GM12872 (cell line): ENCODE data around the gene VPS52.

Experiments used
- CTCF ChIP-seq: IDR thresholded peaks from 3 replicates; pipeline ENCODE4 v1.5.1; 2011; ENCODE audit warnings: low read depth, mild to moderate bottlenecking, low read length, moderate library complexity; ENCODE audit not compliant: insufficient read depth

VPS52 gene

GRCh38 chr6:33211666-33212422, 59.8 kb downstream of the VPS52 start:
- no peak for TF ChIP-seq CTCF

- TF ChIP-seq CTCF: no peak
Measured at GRCh38 chr6:33211136-33211535, 60.5 kb downstream of the VPS52 start.

GRCh38 chr6:33209856-33210255, 61.8 kb downstream of the VPS52 start:
- no peak for TF ChIP-seq CTCF

GRCh38 chr6:33208091-33208967, 63.3 kb downstream of the VPS52 start, which contains the start of gene RING1:
TSS of gene RING1 (plus strand) at chr6:33208500. CDS start at chr6:33208823, 323 bp downstream.
- no peak for TF ChIP-seq CTCF

GRCh38 chr6:33207552-33208090, 64.1 kb downstream of the VPS52 start:
- no peak for TF ChIP-seq CTCF

- TF ChIP-seq CTCF: no peak
Measured at GRCh38 chr6:33206864-33207551, 64.7 kb downstream of the VPS52 start.
